ENCODE data around the gene IKZF2. TPM values are rescaled to one million over a fixed set of nuclear protein-coding genes. Genes with fewer than 3 reads are reported as not detected.

IKZF2 gene
- total and polyA plus RNA-seq, 9 of the 15 experiments (the other 6 are each of a cell fraction or from before 2014, with no cell fraction given) = 0.04 to 0.54 (median 0.22) TPM

DNA sequence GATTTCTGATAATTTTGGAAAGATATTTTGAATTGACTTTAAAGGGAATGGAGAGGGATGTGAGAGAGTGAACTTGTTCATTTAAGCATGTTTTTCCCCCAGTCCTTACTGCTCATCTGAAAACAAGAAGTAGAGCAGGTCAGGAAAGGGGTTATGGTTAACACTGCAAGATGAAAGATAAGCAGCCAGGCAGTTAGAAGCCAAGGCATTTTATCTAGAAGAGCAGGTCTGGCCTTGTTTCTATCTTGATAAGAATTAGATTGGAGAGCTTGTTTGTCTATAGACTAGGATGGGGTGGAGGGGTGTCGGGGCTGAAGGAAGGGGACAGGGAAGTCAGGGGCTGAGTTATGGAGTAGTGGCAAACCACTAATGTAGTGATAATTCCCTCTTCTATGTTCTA lies 171.6 kb downstream of the IKZF2 start:
- no peak for ATAC-seq
- Histone ChIP-seq H2AFZ (ENCODE audit: low read depth, low read length) (no peak overlapping the region), H3K27me3 (ENCODE audit: control insufficient read depth in 2 of 2, insufficient read depth in 2 of 2, low read length in 2 of 2) (no peaks in the 10 kb centered on the region), H3K36me3 (ENCODE audit: control insufficient read depth, insufficient read depth, low read length) (no peaks in the 10 kb centered on the region), H3K9me3 (replicated peaks; ENCODE audit: control insufficient read depth, insufficient read depth, low read depth, low read length) (no peaks in the 10 kb centered on the region), H3K27ac (ENCODE audit: extremely low read depth, low read depth, low read length) (no peak overlapping the region), H3K9ac (ENCODE audit: insufficient read depth in 1 of 2, low read depth in 2 of 2, low read length in 2 of 2) (no peak overlapping the region), H3K4me3 (no peak overlapping the region), H3K4me2 (ENCODE audit: insufficient read depth, low read length) (no peak overlapping the region), H4K20me1 (replicated peaks; ENCODE audit: control insufficient read depth, insufficient read depth, low read length) (no peaks in the 10 kb centered on the region), H3K9me1 (ENCODE audit: control insufficient read depth, insufficient read depth, low read length) (no peaks in the 10 kb centered on the region), H3K4me1 (replicated peaks in 1 of 2; ENCODE audit: control insufficient read depth in 2 of 2, insufficient read depth in 2 of 2, low read length in 2 of 2) (no peaks in the 10 kb centered on the region), H3K79me2 (ENCODE audit: control insufficient read depth, insufficient read depth, low read length) (no peaks in the 10 kb centered on the region)
- intact Hi-C loops (cut with micrococcal nuclease) = no loop called here
- no peak for FAIRE-seq
- in situ Hi-C loops (cut with MboI) = no loop called here
- TF ChIP-seq PHF21A (IDR thresholded peaks at IDR 0.05; ENCODE audit: borderline replicate concordance, low read depth) (no peak), L3MBTL2 (IDR thresholded peaks at IDR 0.05) (no peak), GATAD2B (IDR thresholded peaks at IDR 0.05; ENCODE audit: borderline replicate concordance) (no peak), NCOA4 (IDR thresholded peaks at IDR 0.05; ENCODE audit: partially characterized antibody) (no peak), TSC22D4 (tag; IDR thresholded peaks at IDR 0.05) (no peak), GATA2 (CRISPR knock-in tag; IDR thresholded peaks at IDR 0.05) (peak; percentile 31; the same call in 1 of the 2 replicates), SAFB2 (IDR thresholded peaks at IDR 0.05; ENCODE audit: borderline replicate concordance, low read depth, low read length, severe bottlenecking) (no peak), HNRNPK (IDR thresholded peaks at IDR 0.05; ENCODE audit: low read depth, low read length, poor library complexity, severe bottlenecking) (no peak)
- BruUV-seq (replicated peaks) = no TSS peak
- WGBS (ENCODE audit: insufficient coverage, low coverage, missing lambda C conversion rate) = 0% methylated on average over 1 of the region's 1 CpG
- ChIA-PET POLR2A (no interaction called here), CTCF (ENCODE audit: low intra/inter-chr PET ratio) (no interaction called here)
- no peak for DNase-seq (ENCODE audit: extremely low read depth in 1 of 4, low spot score in 3 of 4)
